Muscle of leg (tissue), 11 donors: Measurements from ENCODE around the gene MOB3A. TPM values are rescaled to one million over a fixed set of nuclear protein-coding genes. Genes with fewer than 3 reads are reported as not detected.
"Not testable (repeated sequence)": the region's sequence is repeated elsewhere in the genome, so short reads cannot be mapped to it uniquely, and the experiment has no call there.

Experiments
- DNase-seq: peaks from one replicate; pipeline ENCODE4 v3.0.0; 2013
- H3K27ac ChIP-seq: one replicate; pipeline ENCODE4 v1.5.1; 2013; ENCODE audit warnings: mild to moderate bottlenecking, low read length, control low read depth
- H3K27me3 ChIP-seq: one replicate; pipeline ENCODE4 v1.6.1; 2013; ENCODE audit warnings: low read length; ENCODE audit not compliant: control insufficient read depth, insufficient read depth
- H3K36me3 ChIP-seq: one replicate; pipeline ENCODE4 v1.6.1; 2013; ENCODE audit warnings: low read length; ENCODE audit not compliant: control insufficient read depth, insufficient read depth
- H3K4me1 ChIP-seq: one replicate; pipeline ENCODE4 v1.6.1; 2013; ENCODE audit warnings: low read length; ENCODE audit not compliant: control insufficient read depth, insufficient read depth
- H3K4me3 ChIP-seq: one replicate; pipeline ENCODE4 v1.5.1; 2013; ENCODE audit warnings: low read length, control low read depth
- H3K9me3 ChIP-seq: replicated peaks from 2 replicates; pipeline ENCODE4 v1.6.1; 2013; ENCODE audit warnings: low read depth, low read length; ENCODE audit not compliant: control insufficient read depth
- WGBS: methylation state at CpG from one replicate; pipeline ENCODE4 v1.1.5; 2013; ENCODE audit warnings: missing lambda C conversion rate; ENCODE audit not compliant: insufficient coverage; 5-methylcytosine and 5-hydroxymethylcytosine counted together
- polyA plus RNA-seq, 8 donors: library from polyadenylated mRNA; unstranded; fragments of 120-200 nt; gene quantifications; one replicate each; pipeline versions ENCODE4 v1.2.1 to v1.2.3, GENCODE V29; 2013; ENCODE audit warnings: inconsistent platforms in 1 of 8, low replicate concordance in 1 of 8; ENCODE audit not compliant: insufficient read length in 8 of 8, insufficient read depth in 1 of 8
- total RNA-seq: library from RNA; stranded (reverse); fragments of 120-200 nt; gene quantifications from one replicate; pipeline ENCODE4 v1.2.4, GENCODE V29; 2013

Gene MOB3A
- total and polyA plus RNA-seq, 9 donors: 7.4 to 22.1 (median 17.2) TPM

DNA sequence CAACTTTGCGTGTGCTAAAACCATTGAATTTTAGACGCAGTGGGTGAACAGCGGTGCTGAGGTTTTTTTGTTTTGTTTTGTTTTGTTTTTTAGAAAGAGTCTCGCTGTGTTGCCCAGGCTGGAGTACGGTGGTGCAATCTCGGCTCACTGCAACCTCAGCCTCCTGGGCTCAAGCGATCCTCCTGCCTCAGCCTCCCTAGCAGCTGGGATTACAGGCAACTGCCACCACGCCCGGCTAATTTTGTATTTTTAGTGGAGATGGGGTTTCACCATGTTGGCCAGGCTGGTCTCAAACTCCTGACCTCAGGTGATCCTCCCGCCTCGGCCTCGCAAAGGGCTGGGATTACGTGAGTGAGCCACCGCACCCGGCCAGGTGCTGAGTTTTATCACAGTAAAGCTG is 61.9 kb downstream of the MOB3A start:
- H3K4me1 ChIP-seq: peaks cover 39% of the 10 kb centered on the region
- not testable (repeated sequence) for DNase-seq, H3K9me3 ChIP-seq, H3K27ac ChIP-seq, H3K4me3 ChIP-seq, H3K27me3 ChIP-seq
- H3K36me3 ChIP-seq: peaks cover 14% of the 10 kb centered on the region
- 77% methylated on average over 14 of the region's 15 CpGs for WGBS

DNA sequence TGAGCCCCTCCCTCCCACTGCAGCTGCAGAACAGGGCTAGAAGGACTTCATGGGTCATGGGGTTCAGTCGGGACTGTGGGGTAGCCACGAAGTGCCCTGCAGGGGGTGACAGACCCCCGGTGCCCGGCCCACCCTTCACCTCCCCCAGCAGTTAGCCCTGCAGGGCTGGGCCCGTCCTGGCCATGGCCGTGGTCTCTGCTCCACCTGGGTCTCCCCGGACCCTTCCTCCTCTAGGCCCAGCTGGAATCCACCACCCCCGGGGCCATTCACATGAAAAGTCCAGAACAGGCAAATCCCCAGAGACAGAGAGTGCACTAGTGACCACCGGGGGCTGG is 62.3 kb downstream of the MOB3A start:
- no peak overlapping the region for H3K4me3 ChIP-seq
- DNase-seq: no peak
- 54% methylated on average over 7 of the region's 9 CpGs for WGBS
- no peaks in the 10 kb centered on the region for H3K27me3 ChIP-seq
- no peak overlapping the region for H3K27ac ChIP-seq
- H3K4me1 ChIP-seq: peaks cover 34% of the 10 kb centered on the region
- H3K9me3 ChIP-seq: peaks cover 9% of the 10 kb centered on the region
- H3K36me3 ChIP-seq: peaks cover 10% of the 10 kb centered on the region

DNA sequence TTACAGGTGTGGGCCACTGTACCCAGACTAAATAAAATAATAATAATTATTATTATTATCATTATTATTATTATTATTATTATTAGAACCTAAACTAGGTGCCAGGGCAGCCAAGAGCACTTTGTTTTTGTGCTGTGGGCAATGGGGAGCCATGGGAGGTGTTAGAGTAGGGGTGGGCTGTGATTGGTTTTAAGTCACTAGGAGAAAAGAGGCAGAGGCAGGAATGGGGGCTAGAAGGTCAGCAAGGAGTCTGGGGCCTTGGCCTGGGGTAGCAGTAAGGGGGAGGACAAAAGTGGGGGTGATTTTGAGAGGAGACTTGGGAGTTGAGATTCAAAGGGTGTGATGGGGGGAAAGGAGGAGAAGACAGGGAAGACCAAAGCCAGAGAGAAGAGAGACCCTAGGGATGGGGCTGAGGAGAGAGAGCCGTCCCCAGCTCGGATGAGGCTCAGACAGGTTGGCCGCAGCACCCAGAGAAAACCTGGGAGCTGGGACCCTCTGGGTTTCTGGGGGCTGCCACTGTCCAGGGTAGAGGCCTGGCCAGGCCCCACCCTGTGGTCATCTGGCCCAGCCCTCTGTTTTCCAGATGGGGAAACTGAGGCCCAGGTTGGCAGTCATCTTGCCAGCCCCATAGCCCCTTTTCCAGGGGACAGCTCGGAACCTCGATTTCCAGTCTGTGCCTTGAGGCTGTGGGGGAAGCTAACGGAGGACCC is 62.9 kb downstream of the MOB3A start:
- Histone ChIP-seq H3K27me3 (no peaks in the 10 kb centered on the region), H3K4me1 (peaks cover 30% of the 10 kb centered on the region), H3K4me3 (no peak overlapping the region), H3K9me3 (peaks cover 9% of the 10 kb centered on the region), H3K36me3 (peaks cover 5% of the 10 kb centered on the region), H3K27ac (peak overlapping the region; percentile 95)
- DNase-seq: no peak
- 86% methylated on average over 3 of the region's 6 CpGs for WGBS

DNA sequence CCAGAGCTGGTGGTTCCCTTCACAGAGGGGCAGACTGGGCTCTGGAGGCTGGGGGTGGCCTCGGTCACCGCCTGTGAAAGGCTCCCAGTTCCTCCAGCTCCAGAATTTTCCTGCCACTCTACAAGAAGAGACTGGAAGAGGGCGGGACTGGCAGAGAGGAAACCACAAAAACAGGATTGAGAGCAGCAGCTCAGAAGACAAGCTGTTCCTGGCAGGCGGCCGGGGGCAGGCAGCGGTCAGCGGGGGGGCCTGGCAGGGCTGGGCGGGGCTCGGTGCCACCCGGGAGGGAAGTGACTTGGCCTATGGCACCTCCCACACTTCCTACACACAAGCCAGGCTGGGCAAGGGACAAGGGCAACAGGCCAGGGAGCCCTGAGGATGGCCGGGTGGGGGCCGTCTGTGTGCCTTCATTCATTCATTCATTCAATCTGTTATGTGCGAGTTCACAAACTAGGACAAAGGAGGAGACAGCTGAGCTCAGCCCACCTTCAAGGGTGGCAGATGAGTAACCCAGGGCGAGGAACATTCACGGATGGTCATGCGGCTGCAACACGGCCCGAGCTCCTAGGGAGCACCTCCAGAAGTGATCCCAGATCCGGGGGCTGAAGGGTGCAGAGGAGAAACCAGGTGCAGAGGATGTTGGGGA is 63.7 kb downstream of the MOB3A start:
- H3K4me3 ChIP-seq: no peak overlapping the region
- H3K4me1 ChIP-seq: peaks cover 28% of the 10 kb centered on the region
- peaks cover 9% of the 10 kb centered on the region for H3K9me3 ChIP-seq
- WGBS: 39% methylated on average over 11 of the region's 19 CpGs
- H3K27ac ChIP-seq: peak overlapping the region; percentile 95
- DNase-seq: peak; percentile 92
- no peaks in the 10 kb centered on the region for H3K36me3 ChIP-seq
- H3K27me3 ChIP-seq: no peaks in the 10 kb centered on the region

DNA sequence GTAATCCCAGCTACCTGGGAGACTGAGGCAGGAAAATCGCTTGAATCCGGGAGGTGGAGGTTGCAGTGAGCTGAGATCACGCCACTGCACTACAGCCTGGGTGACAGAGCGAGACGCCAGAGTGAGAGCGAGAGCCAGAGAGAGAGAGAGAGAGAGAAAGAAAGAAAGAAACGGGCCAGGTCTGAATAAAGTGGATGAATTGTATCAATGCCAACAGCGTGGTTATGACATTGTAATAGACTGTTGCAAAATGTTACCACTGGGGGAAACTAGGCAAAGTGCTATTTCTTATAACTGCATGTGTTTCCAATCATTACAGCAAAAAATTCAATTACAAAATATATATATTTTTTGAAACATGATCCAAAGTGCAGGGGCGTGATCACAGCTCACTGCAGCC is 68.8 kb downstream of the MOB3A start:
- H3K4me3 ChIP-seq: no peak overlapping the region
- no peak overlapping the region for H3K27ac ChIP-seq
- H3K36me3 ChIP-seq: no peaks in the 10 kb centered on the region
- peaks cover 5% of the 10 kb centered on the region for H3K9me3 ChIP-seq
- peaks cover 11% of the 10 kb centered on the region for H3K4me1 ChIP-seq
- no peaks in the 10 kb centered on the region for H3K27me3 ChIP-seq
- WGBS: 18% methylated on average over 7 of the region's 9 CpGs
- peak; percentile 87 for DNase-seq

DNA sequence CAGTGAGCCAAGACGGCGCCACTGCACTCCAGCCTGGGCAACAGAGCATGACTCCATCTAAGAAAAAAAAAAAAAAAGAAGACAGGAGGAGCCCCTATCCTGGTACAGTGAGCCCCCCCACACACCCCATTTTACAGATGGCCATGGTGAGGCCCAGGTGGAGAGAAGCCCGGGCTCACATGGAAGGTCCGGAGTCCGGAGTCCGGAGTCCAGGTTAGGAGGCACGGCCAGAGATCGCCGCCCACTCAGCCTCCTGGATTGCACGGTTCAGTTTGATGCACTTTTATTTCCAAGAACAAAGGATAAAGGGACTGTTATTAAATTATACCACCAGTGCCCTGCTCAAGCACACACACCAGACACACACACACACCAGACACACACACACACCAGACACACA is 69.4 kb downstream of the MOB3A start:
- DNase-seq: no peak
- Histone ChIP-seq H3K4me3 (no peak overlapping the region), H3K27me3 (no peaks in the 10 kb centered on the region), H3K4me1 (peaks cover 5% of the 10 kb centered on the region), H3K36me3 (no peaks in the 10 kb centered on the region), H3K9me3 (peaks cover 5% of the 10 kb centered on the region), H3K27ac (no peak overlapping the region)
- WGBS: 100% methylated on average over 1 of the region's 10 CpGs

DNA sequence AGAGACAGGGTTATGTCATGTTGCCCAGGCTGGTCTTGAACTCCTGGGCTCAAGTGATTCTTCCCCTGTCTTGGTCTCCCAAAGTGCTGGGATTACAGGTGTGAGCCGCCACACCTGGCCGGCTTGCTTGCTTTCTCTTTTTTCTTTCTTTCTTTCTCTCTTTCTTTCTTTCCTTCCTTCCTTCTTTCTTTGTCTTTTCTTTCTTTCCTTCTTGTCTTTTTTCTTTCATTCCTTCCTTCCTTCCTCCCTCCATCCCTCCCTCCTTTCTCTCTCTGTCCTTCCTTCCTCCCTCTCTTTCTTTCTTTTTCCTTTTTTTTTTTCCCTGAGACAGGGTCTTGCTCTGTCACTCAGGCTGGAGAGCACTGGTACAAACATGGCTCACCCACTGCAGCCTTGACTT is 73.8 kb downstream of the MOB3A start:
- H3K36me3 ChIP-seq: no peaks in the 10 kb centered on the region
- H3K27ac ChIP-seq: no peak overlapping the region
- DNase-seq: no peak
- peaks cover 5% of the 10 kb centered on the region for H3K9me3 ChIP-seq
- H3K4me1 ChIP-seq: peaks cover 5% of the 10 kb centered on the region
- WGBS: 100% methylated on average over 2 of the region's 2 CpGs
- H3K4me3 ChIP-seq: no peak overlapping the region
- no peaks in the 10 kb centered on the region for H3K27me3 ChIP-seq

DNA sequence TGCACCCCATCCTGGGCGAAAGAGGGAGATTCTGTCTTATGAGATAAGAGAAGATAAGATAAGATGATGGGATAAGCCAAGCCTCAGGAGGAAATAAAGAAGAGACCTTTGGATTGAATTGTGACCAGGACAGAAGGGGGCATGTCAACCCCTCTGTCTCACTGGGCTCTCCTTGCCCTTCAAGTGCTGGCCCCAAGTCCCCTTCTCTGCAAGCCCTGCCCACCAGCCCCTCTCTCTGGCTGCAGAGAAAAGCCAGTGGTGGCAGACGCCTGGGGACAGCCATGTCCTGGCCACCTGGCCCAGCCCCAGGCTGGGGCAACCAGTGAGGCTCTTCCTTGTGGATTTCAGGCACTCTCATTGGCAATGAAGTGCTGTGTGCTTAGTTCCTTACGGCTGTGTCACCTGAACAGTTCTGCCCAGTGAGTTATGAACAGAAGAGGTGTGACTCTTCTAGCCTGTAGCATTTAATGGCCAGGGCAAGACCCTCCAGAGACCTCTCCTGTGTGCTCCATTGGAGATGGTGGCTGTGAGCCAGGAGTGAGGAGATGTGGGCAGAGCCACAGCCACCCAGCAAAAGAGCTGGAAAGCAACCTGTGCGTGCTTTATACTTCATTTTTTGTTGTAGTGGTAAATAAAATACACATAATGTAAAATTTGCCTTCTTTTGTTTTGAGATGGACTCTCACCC is 74.5 kb downstream of the MOB3A start:
- H3K9me3 ChIP-seq: peaks cover 5% of the 10 kb centered on the region
- H3K4me3 ChIP-seq: no peak overlapping the region
- H3K4me1 ChIP-seq: peaks cover 5% of the 10 kb centered on the region
- no peaks in the 10 kb centered on the region for H3K27me3 ChIP-seq
- H3K36me3 ChIP-seq: no peaks in the 10 kb centered on the region
- no peak for DNase-seq
- H3K27ac ChIP-seq: no peak overlapping the region
- WGBS: 29% methylated on average over 1 of the region's 4 CpGs
